OCI-LY7 (cell line): ENCODE measurements around the gene NRBF2. TPM values are rescaled to one million over a fixed set of nuclear protein-coding genes. Genes with fewer than 3 reads are reported as not detected.
"Not testable (repeated sequence)": the region's sequence is repeated elsewhere in the genome, so short reads cannot be mapped to it uniquely, and the experiment has no call there.

ENCODE experiments used
- BruUV-seq: library from RNA; stranded (reverse); fragments of 400-500 nt; replicated peaks from 2 replicates; lab custom pipeline; 2021; lab: Mats Ljungman, UMichigan
- CTCF ChIA-PET: fragments of 300-600 bp; sonication (Branson Sonifier 250); formaldehyde crosslinking; loops from one replicate; lab custom pipeline; 2022; ENCODE audit warnings: antibody characterized with exemption; ENCODE audit not compliant: unreplicated experiment; lab: Charles Lee
- POLR2A ChIA-PET: fragments of 300-600 bp; sonication (Branson Sonifier 250); formaldehyde crosslinking; loops from one replicate; lab custom pipeline; 2022; ENCODE audit warnings: antibody characterized with exemption; lab: Charles Lee
- DNase-seq: peaks from one replicate; pipeline ENCODE4 v3.0.0-alpha.2; 2015; ENCODE audit warnings: low spot score
- H2AFZ ChIP-seq: fragments of 200-600 bp; sonication (generic), shearing (Covaris generic); 2 replicates; pipeline ENCODE4 v1.6.1; 2014; ENCODE audit warnings: mild to moderate bottlenecking, antibody characterized with exemption, low read length, moderate library complexity
- H3K27ac ChIP-seq: fragments of 200-600 bp; sonication (generic); 2 replicates; pipeline ENCODE4 v1.5.1; 2014; ENCODE audit warnings: mixed run types, low read depth, mild to moderate bottlenecking, moderate library complexity, low read length, inconsistent platforms; ENCODE audit not compliant: poor library complexity, severe bottlenecking
- H3K36me3 ChIP-seq: fragments of 200-600 bp; sonication (generic); 2 replicates; pipeline ENCODE4 v1.6.1; 2014; ENCODE audit warnings: mild to moderate bottlenecking, antibody characterized with exemption, low read length, moderate library complexity, mixed read lengths; ENCODE audit not compliant: insufficient read depth
- H3K4me1 ChIP-seq: fragments of 200-600 bp; sonication (generic); 2 replicates; pipeline ENCODE4 v1.5.1; 2014; ENCODE audit warnings: mild to moderate bottlenecking, low read length; ENCODE audit not compliant: insufficient read depth, poor library complexity, severe bottlenecking
- H3K4me2 ChIP-seq: fragments of 200-600 bp; sonication (generic); 2 replicates; pipeline ENCODE4 v1.6.1; 2014; ENCODE audit warnings: mild to moderate bottlenecking, low read length
- H3K4me3 ChIP-seq: fragments of 200-600 bp; sonication (generic); 2 replicates; pipeline ENCODE4 v1.5.1; 2014; ENCODE audit warnings: mild to moderate bottlenecking, low read depth, low read length; ENCODE audit not compliant: poor library complexity, severe bottlenecking
- H3K79me2 ChIP-seq: fragments of 200-600 bp; sonication (generic); 2 replicates; pipeline ENCODE4 v1.6.1; 2016; ENCODE audit warnings: low read depth, mild to moderate bottlenecking, low read length, moderate library complexity, mixed read lengths; ENCODE audit not compliant: insufficient read depth
- H3K9me2 ChIP-seq: fragments of 200-600 bp; sonication (generic); 2 replicates; pipeline ENCODE4 v1.6.1; 2016; ENCODE audit warnings: mild to moderate bottlenecking, low read length, mixed read lengths; ENCODE audit not compliant: insufficient read depth
- H3K9me3 ChIP-seq: fragments of 200-600 bp; sonication (generic); 2 replicates; pipeline ENCODE4 v1.6.1; 2014; ENCODE audit warnings: mild to moderate bottlenecking, mixed run types, low read length, mixed read lengths
- H4K20me1 ChIP-seq: fragments of 200-600 bp; sonication (generic); 2 replicates; pipeline ENCODE4 v1.6.1; 2014; ENCODE audit warnings: mild to moderate bottlenecking, antibody characterized with exemption, low read length, moderate library complexity, mixed read lengths; ENCODE audit not compliant: insufficient read depth
- EZH2phosphoT487 ChIP-seq: fragments of 200-600 bp; sonication (generic); IDR thresholded peaks from 2 replicates; pipeline ENCODE4 v1.6.1; 2018; ENCODE audit warnings: low read depth, borderline replicate concordance, mild to moderate bottlenecking, mixed run types, antibody characterized with exemption, low read length, moderate library complexity, mixed read lengths
- intact Hi-C: fragments of 100-400 bp; cut with micrococcal nuclease; formaldehyde crosslinking; loops from one replicate; pipeline ENCODE4 v1.10.0; 2022; ENCODE audit not compliant: unreplicated experiment
- total RNA-seq, 2 experiments: library from RNA; depleted of rRNA in 1 of 2; stranded (reverse); fragments of >200 nt in 1 of 2; shearing (Covaris generic) in 1 of 2; gene quantifications; 2 replicates each; pipeline ENCODE4 v1.2.3, GENCODE V29; 2014 to 2022
- TF ChIP-seq, protein P1 (sequence below): fragments of 200-600 bp; sonication (generic); conservative IDR thresholded peaks from 2 replicates; pipeline ENCODE4 v1.5.1; 2014; ENCODE audit warnings: mild to moderate bottlenecking, antibody characterized with exemption, low read length, moderate library complexity, mixed read lengths

NRBF2 gene
- total RNA-seq, 2 experiments from 2014 or later: 14.2 to 20.7 TPM

DNA sequence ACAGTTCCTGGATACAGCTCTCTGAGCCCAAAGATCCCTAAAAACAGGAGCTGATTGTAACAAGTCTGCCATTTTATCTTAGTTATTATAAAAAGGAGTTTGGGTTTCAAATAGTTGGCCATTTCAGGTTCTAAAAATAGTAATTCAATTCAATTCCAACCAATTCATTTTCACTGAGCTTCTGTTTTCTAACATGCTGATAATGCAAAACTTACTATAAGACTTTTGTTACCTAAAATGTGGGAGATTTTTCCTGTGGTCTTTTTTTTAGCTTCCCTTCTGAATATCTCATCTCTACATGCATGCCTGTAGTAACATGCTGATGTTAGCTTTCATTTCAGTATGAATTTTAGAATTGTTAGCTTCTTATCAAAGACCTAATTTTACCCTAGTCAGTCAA lies 13.4 kb downstream of the NRBF2 start:
- intact Hi-C loops: no loop called here
- no TSS peak for BruUV-seq

GRCh38 chr10:63150745-63151144 lies 17.6 kb downstream of the NRBF2 start:
- no peaks in the 10 kb centered on the region for H3K9me2 ChIP-seq
- H3K36me3 ChIP-seq: peaks cover 83% of the 10 kb centered on the region
- CTCF ChIA-PET: no interaction called here
- H2AFZ ChIP-seq: no peak overlapping the region
- no peak overlapping the region for H3K27ac ChIP-seq
- no peak overlapping the region for H3K4me3 ChIP-seq
- no peak for TF ChIP-seq EZH2phosphoT487
- TF ChIP-seq, protein P1, sequence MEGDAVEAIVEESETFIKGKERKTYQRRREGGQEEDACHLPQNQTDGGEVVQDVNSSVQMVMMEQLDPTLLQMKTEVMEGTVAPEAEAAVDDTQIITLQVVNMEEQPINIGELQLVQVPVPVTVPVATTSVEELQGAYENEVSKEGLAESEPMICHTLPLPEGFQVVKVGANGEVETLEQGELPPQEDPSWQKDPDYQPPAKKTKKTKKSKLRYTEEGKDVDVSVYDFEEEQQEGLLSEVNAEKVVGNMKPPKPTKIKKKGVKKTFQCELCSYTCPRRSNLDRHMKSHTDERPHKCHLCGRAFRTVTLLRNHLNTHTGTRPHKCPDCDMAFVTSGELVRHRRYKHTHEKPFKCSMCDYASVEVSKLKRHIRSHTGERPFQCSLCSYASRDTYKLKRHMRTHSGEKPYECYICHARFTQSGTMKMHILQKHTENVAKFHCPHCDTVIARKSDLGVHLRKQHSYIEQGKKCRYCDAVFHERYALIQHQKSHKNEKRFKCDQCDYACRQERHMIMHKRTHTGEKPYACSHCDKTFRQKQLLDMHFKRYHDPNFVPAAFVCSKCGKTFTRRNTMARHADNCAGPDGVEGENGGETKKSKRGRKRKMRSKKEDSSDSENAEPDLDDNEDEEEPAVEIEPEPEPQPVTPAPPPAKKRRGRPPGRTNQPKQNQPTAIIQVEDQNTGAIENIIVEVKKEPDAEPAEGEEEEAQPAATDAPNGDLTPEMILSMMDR: no peak
- intact Hi-C loops: loop anchor here (10.0 kb wide), 1 partner anchor 716 kb away; no protein-coding TSS in a partner anchor
- BruUV-seq: no TSS peak
- POLR2A ChIA-PET: no interaction called here
- H3K79me2 ChIP-seq: peaks cover 21% of the 10 kb centered on the region; the same call in 1 of the 2 replicates
- H3K4me2 ChIP-seq: no peak overlapping the region
- no peaks in the 10 kb centered on the region for H3K9me3 ChIP-seq
- no peaks in the 10 kb centered on the region for H3K4me1 ChIP-seq
- peaks cover 9% of the 10 kb centered on the region; the same call in 1 of the 2 replicates for H4K20me1 ChIP-seq
- DNase-seq: no peak

More for the DNA sequence above, 13.4 kb downstream of the NRBF2 start:
- no peak for DNase-seq
- TF ChIP-seq, protein P1: no peak
- TF ChIP-seq EZH2phosphoT487: no peak
- H3K4me3 ChIP-seq: no peak overlapping the region
- POLR2A ChIA-PET: interaction anchor here (0.5 to 3.3 kb wide), 5 partner anchors 10 to 438 kb away, joined by 3 to 33 read pairs (median 3); partner anchors contain the start of gene NRBF2
- H3K4me2 ChIP-seq: no peak overlapping the region
- H3K4me1 ChIP-seq: no peaks in the 10 kb centered on the region
- CTCF ChIA-PET: interaction anchor here (0.6 to 1.5 kb wide), 2 partner anchors 20 to 760 kb away, joined by 3 to 4 read pairs; no protein-coding TSS in a partner anchor
- no peak overlapping the region for H2AFZ ChIP-seq
- H3K27ac ChIP-seq: no peak overlapping the region
- peaks cover 52% of the 10 kb centered on the region for H3K36me3 ChIP-seq
- H3K9me2 ChIP-seq: no peaks in the 10 kb centered on the region
- no peaks in the 10 kb centered on the region for H3K9me3 ChIP-seq
- H3K79me2 ChIP-seq: peaks cover 60% of the 10 kb centered on the region
- peaks cover 10% of the 10 kb centered on the region for H4K20me1 ChIP-seq

DNA sequence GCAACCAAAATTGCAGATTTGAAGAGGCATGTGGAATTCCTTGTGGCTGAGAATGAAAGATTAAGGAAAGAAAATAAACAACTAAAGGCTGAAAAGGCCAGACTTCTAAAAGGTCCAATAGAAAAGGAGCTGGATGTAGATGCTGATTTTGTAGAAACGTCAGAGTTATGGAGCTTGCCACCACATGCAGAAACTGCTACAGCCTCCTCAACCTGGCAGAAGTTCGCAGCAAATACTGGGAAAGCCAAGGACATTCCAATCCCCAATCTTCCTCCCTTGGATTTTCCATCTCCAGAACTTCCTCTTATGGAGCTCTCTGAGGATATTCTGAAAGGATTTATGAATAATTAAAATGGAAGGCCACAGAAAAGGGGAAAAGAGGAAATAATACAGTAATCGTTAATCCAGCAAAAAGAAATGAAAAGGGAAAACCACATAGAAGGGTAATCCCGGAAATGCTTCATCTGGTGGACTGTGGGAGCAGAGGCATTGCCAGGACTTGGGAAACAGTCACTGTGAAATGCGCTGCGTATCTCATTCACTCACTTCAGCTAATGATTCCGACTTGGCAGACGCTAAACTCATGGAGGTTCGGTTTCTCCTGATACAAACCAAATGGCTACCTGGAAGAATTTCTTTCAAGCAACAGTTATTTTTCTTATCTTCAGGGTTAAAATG lies 20.9 kb downstream of the NRBF2 start:
- not testable (repeated sequence) for H3K27ac ChIP-seq, H2AFZ ChIP-seq, H3K4me1 ChIP-seq, H3K9me3 ChIP-seq, H3K4me3 ChIP-seq, H3K4me2 ChIP-seq, H3K9me2 ChIP-seq, H3K79me2 ChIP-seq, BruUV-seq, DNase-seq
- Histone ChIP-seq H4K20me1 (0 out of 2 replicates have a peak, but pooled peaks cover 12% of the 10 kb centered on the region), H3K36me3 (peaks cover 54% of the 10 kb centered on the region)
- intact Hi-C loops: loop anchor here (10.0 kb wide), 1 partner anchor 719 kb away; no protein-coding TSS in a partner anchor
- CTCF ChIA-PET: interaction anchor here (0.6 kb wide), 1 partner anchor 18 kb away, joined by 3 read pairs; no protein-coding TSS in a partner anchor
- POLR2A ChIA-PET: interaction anchor here (0.6 to 0.7 kb wide), 4 partner anchors 8 to 131 kb away, joined by 3 read pairs; no protein-coding TSS in a partner anchor
